HG03159 (cell line): Measurements from ENCODE around the gene MAGEB5.
"Not testable (repeated sequence)": the region's sequence is repeated elsewhere in the genome, so short reads cannot be mapped to it uniquely, and the experiment has no call there.

Source experiments
- ATAC-seq: cut with Tn5 transposase; IDR thresholded peaks from one replicate; pipeline ENCODE4 v1.9.1; 2021; ENCODE audit warnings: mild to moderate bottlenecking, moderate library complexity; ENCODE audit not compliant: unreplicated experiment

The MAGEB5 gene

DNA sequence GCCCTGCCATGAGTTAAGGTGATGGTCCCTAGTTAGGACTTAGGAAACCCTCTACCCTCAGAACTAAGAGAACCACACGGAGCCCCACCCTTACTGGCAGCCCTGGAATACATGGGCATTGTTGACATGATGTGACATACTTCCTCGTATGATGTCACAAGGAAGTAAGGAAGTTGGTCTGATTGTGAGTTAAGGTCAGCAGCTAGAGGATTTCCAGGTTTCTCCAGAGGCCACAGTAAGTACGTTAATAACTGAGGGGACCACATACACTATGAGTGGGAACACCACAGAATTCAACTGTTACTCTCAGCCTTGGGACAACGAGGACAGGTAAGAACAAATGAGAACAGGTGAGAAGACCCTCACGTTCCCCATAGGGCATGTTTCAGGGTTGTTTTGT lies at the start of gene MAGEB5:
TSS of gene MAGEB5 (plus strand) at position 301 of the 400 bp plus-strand sequence. CDS start 1,133 bp downstream, outside the sequence.
- ATAC-seq = no peak

DNA sequence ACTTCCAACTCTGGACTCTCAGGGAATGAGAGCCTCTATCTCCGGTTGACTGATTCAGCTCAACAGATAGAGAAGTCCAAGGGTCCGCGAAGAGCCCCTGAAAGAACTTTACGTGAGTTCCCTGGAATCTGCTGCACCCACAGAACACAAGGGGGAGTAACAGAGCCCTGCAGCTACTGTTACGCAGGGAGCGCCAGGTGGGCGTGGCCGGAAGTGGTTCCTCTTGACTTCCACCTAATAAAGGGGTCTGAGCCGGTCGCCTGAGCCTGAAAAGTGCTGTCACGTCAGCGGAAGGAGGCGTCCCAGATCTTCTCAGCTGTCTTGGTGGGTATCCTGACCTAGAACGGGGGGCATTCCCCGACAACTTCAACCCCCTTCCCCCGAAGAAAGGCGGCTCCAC lies 23.8 kb upstream of the MAGEB5 start, which contains the start of gene MAGEB6:
TSS of gene MAGEB6 (plus strand) at position 237 of the 400 bp plus-strand sequence. CDS start 1,407 bp downstream, outside the sequence.
- no peak for ATAC-seq

- ATAC-seq = no peak
Observed at GRCh38 chrX:26203561-26203960, 12.4 kb upstream of the MAGEB5 start.

DNA sequence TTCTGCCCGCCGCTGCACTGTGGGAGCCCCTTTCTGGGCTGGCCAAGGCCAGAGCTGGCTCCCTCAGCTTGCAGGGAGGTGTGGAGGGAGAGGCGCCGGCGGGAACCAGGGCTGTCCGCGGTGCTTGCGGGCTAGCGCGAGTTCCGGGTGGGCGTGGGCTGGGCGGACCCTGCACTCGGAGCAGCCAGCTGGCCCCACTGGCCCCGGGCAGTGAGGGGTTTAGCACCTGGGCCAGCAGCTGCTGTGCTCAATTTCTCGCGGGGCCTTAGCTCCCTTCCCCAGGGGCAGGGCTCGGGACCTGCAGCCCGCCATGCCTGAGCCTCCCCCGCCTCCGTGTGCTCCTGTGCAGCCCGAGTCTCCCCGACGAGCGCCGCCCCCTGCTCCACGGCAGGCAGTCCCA lies 11.3 kb upstream of the MAGEB5 start:
- not testable (repeated sequence) for ATAC-seq

GRCh38 chrX:26208012-26208411 lies 8.0 kb upstream of the MAGEB5 start:
- ATAC-seq = no peak

DNA sequence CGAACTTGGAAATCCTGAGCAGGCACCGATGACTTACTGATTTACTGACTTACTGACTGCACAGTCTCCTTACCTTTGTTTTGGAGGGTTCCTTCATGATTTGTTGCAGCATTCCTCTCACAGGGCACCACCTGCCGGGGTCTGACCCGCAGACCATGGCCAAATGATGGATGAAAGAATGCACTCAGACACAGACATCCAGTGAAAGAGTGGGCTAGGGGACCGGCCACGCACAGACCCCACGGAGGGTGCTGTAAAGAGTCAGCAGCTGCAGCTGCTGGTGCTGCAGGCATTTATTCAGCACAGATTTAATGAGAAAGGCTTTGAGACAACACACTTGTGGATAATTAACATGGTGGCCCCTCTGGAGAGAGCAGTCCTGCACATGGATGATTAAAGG lies 3.4 kb downstream of the MAGEB5 start:
- no peak for ATAC-seq

DNA sequence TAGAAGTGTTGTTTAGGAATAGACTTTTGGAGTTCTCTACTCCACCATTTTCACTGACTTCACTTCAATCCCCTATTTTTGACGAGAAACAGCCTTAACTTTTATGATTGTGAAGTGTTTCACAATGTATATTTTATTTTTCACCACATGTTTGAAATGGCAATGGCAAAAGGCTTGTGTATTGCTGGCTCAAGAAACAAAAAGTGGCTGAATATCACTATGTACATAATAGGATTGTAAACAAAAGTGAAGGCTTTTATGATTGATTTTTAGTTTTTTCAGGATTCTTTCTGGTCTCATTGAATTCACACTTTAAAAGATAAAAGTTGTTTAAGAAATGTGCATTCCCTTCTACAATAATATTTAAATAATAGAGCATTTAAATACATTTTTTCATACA lies 18.2 kb downstream of the MAGEB5 start:
- ATAC-seq = no peak

DNA sequence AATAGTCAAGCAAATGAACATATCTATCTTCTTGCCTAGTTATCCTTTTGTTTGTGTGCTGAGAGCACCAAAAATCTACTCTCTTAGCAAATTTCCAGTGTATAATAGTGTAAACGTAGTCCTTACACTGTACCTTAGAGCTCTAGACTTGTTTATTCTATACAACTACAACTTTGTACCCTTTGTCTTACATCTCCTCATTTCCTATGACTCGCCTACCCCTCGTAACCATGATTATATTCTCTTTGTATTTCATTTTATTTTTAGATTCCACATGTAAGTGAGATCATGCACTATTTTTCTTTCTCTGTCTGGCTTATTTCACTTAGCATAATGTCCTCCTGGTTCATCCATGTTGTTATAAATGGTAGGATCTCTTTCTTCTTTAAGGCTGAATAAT lies 37.6 kb downstream of the MAGEB5 start:
- ATAC-seq = no peak

DNA sequence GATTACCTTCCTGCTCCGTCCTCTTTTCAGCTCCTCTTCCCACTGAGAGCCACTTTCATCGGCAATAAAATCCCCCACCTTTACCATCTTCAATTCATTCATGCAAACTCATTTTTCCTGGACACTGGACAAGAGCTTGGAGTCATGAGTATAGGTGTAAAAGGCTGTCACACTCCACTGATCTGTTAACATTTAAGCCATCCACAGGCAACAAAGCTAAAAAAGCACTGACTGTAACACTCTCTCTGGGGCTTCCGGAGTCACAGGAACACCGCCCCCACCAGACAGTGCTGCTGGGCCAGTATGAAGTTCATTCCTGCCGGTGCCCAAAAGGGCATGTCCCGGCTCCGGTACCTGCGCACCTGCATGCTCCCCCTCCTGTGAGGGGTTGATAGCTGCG lies 38.5 kb downstream of the MAGEB5 start:
- no peak for ATAC-seq

- ATAC-seq = no peak
Observed at GRCh38 chrX:26262121-26262523, 46.2 kb downstream of the MAGEB5 start.
